Activated gamma-delta T cell treated with anti-CD3 and anti-CD28 coated beads, Interleukin-2, amount 50 U/mL, for 16 hours (primary cell): Measurements from ENCODE around the gene CLDN12.

ENCODE experiments used
- DNase-seq: peaks from one replicate; pipeline ENCODE4 v3.0.0-alpha.2; 2020; ENCODE audit warnings: low read depth

CLDN12 gene

GRCh38 chr7:90403174-90404113, at the start of gene CLDN12:
TSS of gene CLDN12 (plus strand) at chr7:90403461. CDS start at chr7:90412677, 9,216 bp downstream.
- peak; percentile 54 for DNase-seq

- no peak for DNase-seq
These were observed 19.8 kb upstream of the CLDN12 start for GRCh38 chr7:90383422-90383821.

GRCh38 chr7:90383861-90384260, 19.4 kb upstream of the CLDN12 start:
- no peak for DNase-seq

- no peak for DNase-seq
These were observed 18.8 kb upstream of the CLDN12 start for GRCh38 chr7:90384433-90384832.

GRCh38 chr7:90387470-90388240, 15.6 kb upstream of the CLDN12 start:
- DNase-seq, result no peak

GRCh38 chr7:90390926-90391325, 12.3 kb upstream of the CLDN12 start:
- no peak for DNase-seq

- DNase-seq, result no peak
These were observed 11.8 kb upstream of the CLDN12 start for GRCh38 chr7:90391488-90391887.

- DNase-seq, result no peak
These were observed 6.8 kb upstream of the CLDN12 start for GRCh38 chr7:90396420-90396819.

- no peak for DNase-seq
These were observed 1.3 kb upstream of the CLDN12 start for GRCh38 chr7:90401989-90402388.

GRCh38 chr7:90402785-90403173, 482 bp upstream of the CLDN12 start:
- no peak for DNase-seq

GRCh38 chr7:90404777-90405176, 1.5 kb downstream of the CLDN12 start:
- DNase-seq, result no peak

GRCh38 chr7:90407484-90407821, 4.2 kb downstream of the CLDN12 start:
- no peak for DNase-seq

GRCh38 chr7:90408142-90408541, 4.9 kb downstream of the CLDN12 start:
- DNase-seq, result no peak

- no peak for DNase-seq
These were observed 6.4 kb downstream of the CLDN12 start for GRCh38 chr7:90409667-90410066.

GRCh38 chr7:90411510-90411909, 8.2 kb downstream of the CLDN12 start:
- no peak for DNase-seq

- no peak for DNase-seq
These were observed 9.4 kb downstream of the CLDN12 start for GRCh38 chr7:90412458-90413184.

GRCh38 chr7:90413185-90413528, 9.9 kb downstream of the CLDN12 start:
- no peak for DNase-seq

- no peak for DNase-seq
These were observed 18.4 kb downstream of the CLDN12 start for GRCh38 chr7:90421651-90422050.

GRCh38 chr7:90424720-90425119, 21.5 kb downstream of the CLDN12 start:
- DNase-seq, result no peak

GRCh38 chr7:90425376-90425775, 22.1 kb downstream of the CLDN12 start:
- no peak for DNase-seq

- DNase-seq, result no peak
These were observed 27.6 kb downstream of the CLDN12 start for GRCh38 chr7:90430614-90431460.

GRCh38 chr7:90432752-90433151, 29.5 kb downstream of the CLDN12 start:
- DNase-seq, result no peak
